SH-SY5Y (cell line): ENCODE measurements around the gene NID1.

ENCODE experiments used
- GATA2 ChIP-seq: IDR thresholded peaks from 2 replicates; pipeline ENCODE4 v1.6.1; 2011; ENCODE audit warnings: mild to moderate bottlenecking, low read depth, low read length
- GATA3 ChIP-seq: IDR thresholded peaks from 2 replicates; pipeline ENCODE4 v1.6.1; 2011; ENCODE audit warnings: low read depth, mild to moderate bottlenecking, low read length, moderate library complexity

GRCh38 chr1:236091933-236092318 lies 27.0 kb upstream of the NID1 start:
- TF ChIP-seq GATA3 (no peak), GATA2 (no peak)
